Endothelial cell of umbilical vein (primary cell): ENCODE data around the gene KCNC4. TPM values are rescaled to one million over a fixed set of nuclear protein-coding genes. Genes with fewer than 3 reads are reported as not detected.

Source experiments
- BruUV-seq: library from RNA; stranded (reverse); fragments of 400-500 nt; replicated peaks from 2 replicates; lab custom pipeline; 2021; lab: Mats Ljungman, UMichigan
- CTCF ChIA-PET: fragments of 300-600, 350-600 bp; sonication (Branson Sonifier 250); formaldehyde crosslinking; loops from one replicate; lab custom pipeline; 2021; ENCODE audit warnings: antibody characterized with exemption, inconsistent platforms; lab: Charles Lee
- POLR2A ChIA-PET: fragments of 300-600, 350-600 bp; sonication (Branson Sonifier 250); formaldehyde crosslinking; loops from one replicate; lab custom pipeline; 2021; ENCODE audit warnings: antibody characterized with exemption, inconsistent platforms; lab: Charles Lee
- DNase-seq: peaks from one replicate; pipeline ENCODE4 v3.0.0-alpha.2; 2011; ENCODE audit warnings: low read depth, low spot score
- FAIRE-seq: peaks from 2 replicates; lab custom pipeline; 2011; peaks lifted over from hg19 to GRCh38; lab: Jason Lieb, UNC
- H2AFZ ChIP-seq: 2 replicates; pipeline ENCODE4 v1.6.0; 2012; ENCODE audit warnings: low read depth, low read length, control low read depth, inconsistent platforms
- H3K27ac ChIP-seq: 2 replicates; pipeline ENCODE4 v1.5.1; 2011; ENCODE audit warnings: low read depth, mild to moderate bottlenecking, control low read depth, low read length, moderate library complexity; ENCODE audit not compliant: insufficient read depth
- H3K27me3 ChIP-seq, 2 experiments: 2 replicates each; pipeline versions ENCODE4 v1.6.0 to v1.6.1; 2011; ENCODE audit warnings: low read length in 2 of 2, mixed read lengths in 1 of 2; ENCODE audit not compliant: control insufficient read depth in 2 of 2, insufficient read depth in 2 of 2
- H3K36me3 ChIP-seq, 2 experiments: 2 replicates in 1 of 2; 3 replicates in 1 of 2; pipeline ENCODE4 v1.5.1; 2011; ENCODE audit warnings: low read length in 2 of 2, mild to moderate bottlenecking in 1 of 2, moderate library complexity in 1 of 2; ENCODE audit not compliant: control insufficient read depth in 2 of 2, insufficient read depth in 2 of 2; ENCODE audit errors: extremely low read depth in 1 of 2
- H3K4me1 ChIP-seq: 3 replicates; pipeline ENCODE4 v1.5.1; 2011; ENCODE audit warnings: mild to moderate bottlenecking, low read length; ENCODE audit not compliant: control insufficient read depth, insufficient read depth; ENCODE audit errors: extremely low read depth
- H3K4me2 ChIP-seq: 2 replicates; pipeline ENCODE4 v1.6.1; 2011; ENCODE audit warnings: low read length, control low read depth, mixed read lengths; ENCODE audit not compliant: insufficient read depth
- H3K4me3 ChIP-seq, 3 experiments: fragments of 200-600 bp in 1 of 3; sonication (generic), shearing (Covaris generic) in 1 of 3; replicated peaks in 1 of 3; 2 replicates each; pipeline ENCODE4 v1.5.1; 2011 to 2016; ENCODE audit warnings: control low read depth in 3 of 3, low read length in 3 of 3, mild to moderate bottlenecking in 2 of 3, inconsistent platforms in 1 of 3, low read depth in 1 of 3, moderate library complexity in 1 of 3; ENCODE audit not compliant: insufficient read depth in 1 of 3
- H3K79me2 ChIP-seq: 2 replicates; pipeline ENCODE4 v1.6.0; 2012; ENCODE audit warnings: low read length, inconsistent platforms; ENCODE audit not compliant: control insufficient read depth, insufficient read depth
- H3K9ac ChIP-seq: replicated peaks from 2 replicates; pipeline ENCODE3; 2011; ENCODE audit warnings: low read length, control low read depth; ENCODE audit not compliant: insufficient read depth; ENCODE audit errors: extremely low read depth
- H3K9me1 ChIP-seq: replicated peaks from 3 replicates; pipeline ENCODE4 v1.6.0; 2011; ENCODE audit warnings: mild to moderate bottlenecking, low read length; ENCODE audit not compliant: control insufficient read depth, insufficient read depth; ENCODE audit errors: extremely low read depth
- H3K9me3 ChIP-seq: replicated peaks from 2 replicates; pipeline ENCODE4 v1.5.1; 2012; ENCODE audit warnings: low read length, inconsistent platforms; ENCODE audit not compliant: control insufficient read depth, insufficient read depth
- H4K20me1 ChIP-seq: replicated peaks from 2 replicates; pipeline ENCODE3; 2011; ENCODE audit warnings: mild to moderate bottlenecking, low read length; ENCODE audit not compliant: control insufficient read depth, insufficient read depth; ENCODE audit errors: extremely low read depth
- GATA2 ChIP-seq: IDR thresholded peaks from 2 replicates; pipeline ENCODE4 v1.7.0; 2011; ENCODE audit warnings: low read depth, mild to moderate bottlenecking, moderate library complexity, mixed read lengths, low read length; ENCODE audit not compliant: insufficient read length, insufficient read depth
- MYC ChIP-seq: IDR thresholded peaks from one replicate; pipeline ENCODE4 v1.6.1; 2011; ENCODE audit warnings: mild to moderate bottlenecking, low read depth, low read length
- POLR2A ChIP-seq: IDR thresholded peaks from 2 replicates; pipeline ENCODE4 v1.6.1; 2012; ENCODE audit warnings: low read depth, mild to moderate bottlenecking, control low read depth, low read length
- POLR2AphosphoS5 ChIP-seq: IDR thresholded peaks from 2 replicates; pipeline ENCODE4 v1.6.1; 2012; ENCODE audit warnings: low read depth, mild to moderate bottlenecking, control low read depth, low read length, moderate library complexity; ENCODE audit not compliant: insufficient read depth
- dilution Hi-C: fragments of 300-500 bp; cut with MboI; formaldehyde crosslinking; loops from one replicate; pipeline ENCODE4 v1.15.0; 2019; ENCODE audit warnings: low sequenced_read_pairs; ENCODE audit not compliant: extremely low pct_ligation_motif_present
- intact Hi-C: fragments of 100-400 bp; cut with micrococcal nuclease; formaldehyde crosslinking; loops from one replicate; pipeline ENCODE4 v1.10.0; 2022
- polyA plus RNA-seq, 4 experiments: library from polyadenylated mRNA; depleted of rRNA in 3 of 4; stranded (reverse) in 3 of 4; unstranded in 1 of 4; fragments of >200 nt; gene quantifications; 2 replicates each; pipeline versions ENCODE4 v1.2.1 to v1.2.3, GENCODE V29; 2011 to 2012; ENCODE audit warnings: missing spikeins in 1 of 4
- total RNA-seq: library from RNA; stranded (reverse); gene quantifications from 2 replicates; pipeline ENCODE4 v1.2.3, GENCODE V29; 2021
- TF ChIP-seq, protein P1 (sequence below), 2 donors: IDR thresholded peaks; 1 replicate in 1 of 2; 2 replicates in 1 of 2; pipeline ENCODE4 v1.5.1; 2011; ENCODE audit warnings: low read length in 2 of 2, mild to moderate bottlenecking in 2 of 2, moderate library complexity in 2 of 2, control low read depth in 1 of 2, inconsistent platforms in 1 of 2, low read depth in 1 of 2; ENCODE audit not compliant: insufficient read depth in 1 of 2; ENCODE audit errors: extremely low read depth in 1 of 2
- TF ChIP-seq, protein P2 (sequence below): IDR thresholded peaks from 2 replicates; pipeline ENCODE4 v1.6.1; 2011; ENCODE audit not compliant: insufficient read depth, insufficient read length

KCNC4 gene
- total and polyA plus RNA-seq, 2 donors (not counting 3 experiments of a cell fraction or from before 2014, with no cell fraction given), result 6.7 to 22.5 TPM

DNA sequence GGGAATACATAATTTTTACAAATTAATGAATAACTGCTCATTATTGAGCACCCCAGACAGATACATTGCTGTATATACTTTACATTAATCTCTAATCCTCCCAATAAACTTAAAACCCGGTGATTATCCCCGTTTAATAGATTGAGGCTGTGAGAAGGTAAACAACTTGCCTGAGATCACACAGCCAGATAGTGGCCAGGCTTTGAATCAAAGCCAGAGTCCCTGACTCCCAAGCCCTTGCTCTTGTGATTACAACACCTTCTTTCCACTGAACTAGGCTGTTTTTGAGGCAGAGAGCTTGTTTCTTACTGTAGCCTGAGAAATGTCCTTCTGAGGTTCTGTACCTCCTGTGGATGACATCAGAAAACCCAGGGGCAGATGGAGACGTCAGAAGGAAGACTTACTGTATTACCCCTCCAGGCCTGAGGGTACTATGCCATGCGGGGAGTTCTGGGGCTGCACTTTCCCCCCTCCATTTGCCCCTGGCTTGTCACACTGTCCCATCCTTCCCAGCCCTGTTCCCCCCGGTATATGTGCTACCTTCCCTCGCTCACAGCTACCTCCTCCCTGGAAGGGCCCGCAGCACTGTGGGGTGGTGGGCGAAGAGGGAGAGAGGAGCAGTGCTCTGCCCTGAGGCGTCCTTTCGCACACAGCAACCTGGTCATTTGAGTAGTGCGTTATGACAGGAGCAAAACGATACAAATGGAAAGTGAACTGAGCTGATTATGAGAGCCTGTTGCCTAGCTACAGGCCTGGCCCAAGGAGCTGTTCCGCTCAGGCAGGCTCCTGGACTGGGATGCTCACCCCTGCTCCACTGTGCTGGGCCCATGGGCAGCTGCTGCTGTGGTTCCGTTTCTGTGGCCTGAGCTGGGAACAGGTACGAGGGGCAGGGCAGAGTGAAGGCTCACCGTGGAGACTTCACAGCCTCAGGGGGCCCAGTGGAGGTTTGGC lies 4.6 kb downstream of the KCNC4 start:
- H3K4me2 ChIP-seq, result no peak overlapping the region
- intact Hi-C loops, result loop anchor here (10.0 kb wide), 1 partner anchor 50 kb away; no protein-coding TSS in a partner anchor

More for the DNA sequence above, 4.6 kb downstream of the KCNC4 start:
- FAIRE-seq (no peak), DNase-seq (peak; percentile 11)
- POLR2A ChIA-PET, result no interaction called here
- Histone ChIP-seq H3K36me3 (no peaks in the 10 kb centered on the region), H3K9ac (no peak overlapping the region), H4K20me1 (no peaks in the 10 kb centered on the region), H3K27ac (no peak overlapping the region), H3K4me3 (no peak overlapping the region), H2AFZ (no peak overlapping the region), H3K27me3 (peaks cover 0 to 6% of the 10 kb centered on the region in 2 experiments), H3K9me3 (no peaks in the 10 kb centered on the region), H3K4me1 (peaks cover 5% of the 10 kb centered on the region), H3K9me1 (no peaks in the 10 kb centered on the region), H3K79me2 (no peaks in the 10 kb centered on the region)
- TF ChIP-seq POLR2A (no peak), GATA2 (no peak), POLR2AphosphoS5 (no peak), MYC (no peak)
- TF ChIP-seq, protein P1, sequence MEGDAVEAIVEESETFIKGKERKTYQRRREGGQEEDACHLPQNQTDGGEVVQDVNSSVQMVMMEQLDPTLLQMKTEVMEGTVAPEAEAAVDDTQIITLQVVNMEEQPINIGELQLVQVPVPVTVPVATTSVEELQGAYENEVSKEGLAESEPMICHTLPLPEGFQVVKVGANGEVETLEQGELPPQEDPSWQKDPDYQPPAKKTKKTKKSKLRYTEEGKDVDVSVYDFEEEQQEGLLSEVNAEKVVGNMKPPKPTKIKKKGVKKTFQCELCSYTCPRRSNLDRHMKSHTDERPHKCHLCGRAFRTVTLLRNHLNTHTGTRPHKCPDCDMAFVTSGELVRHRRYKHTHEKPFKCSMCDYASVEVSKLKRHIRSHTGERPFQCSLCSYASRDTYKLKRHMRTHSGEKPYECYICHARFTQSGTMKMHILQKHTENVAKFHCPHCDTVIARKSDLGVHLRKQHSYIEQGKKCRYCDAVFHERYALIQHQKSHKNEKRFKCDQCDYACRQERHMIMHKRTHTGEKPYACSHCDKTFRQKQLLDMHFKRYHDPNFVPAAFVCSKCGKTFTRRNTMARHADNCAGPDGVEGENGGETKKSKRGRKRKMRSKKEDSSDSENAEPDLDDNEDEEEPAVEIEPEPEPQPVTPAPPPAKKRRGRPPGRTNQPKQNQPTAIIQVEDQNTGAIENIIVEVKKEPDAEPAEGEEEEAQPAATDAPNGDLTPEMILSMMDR (IDR thresholded peaks at IDR 0.05; ENCODE audit: extremely low read depth in 1 of 2, insufficient read depth in 1 of 2, low read depth in 1 of 2, low read length in 2 of 2), result no peak
- TF ChIP-seq, protein P2, sequence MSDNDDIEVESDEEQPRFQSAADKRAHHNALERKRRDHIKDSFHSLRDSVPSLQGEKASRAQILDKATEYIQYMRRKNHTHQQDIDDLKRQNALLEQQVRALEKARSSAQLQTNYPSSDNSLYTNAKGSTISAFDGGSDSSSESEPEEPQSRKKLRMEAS, result no peak
- BruUV-seq, result no TSS peak
- dilution Hi-C loops, result no loop called here
- CTCF ChIA-PET, result interaction anchor here (0.6 to 18.2 kb wide), 4 partner anchors 65 to 245 kb away, joined by 3 to 1577 read pairs (median 3); no protein-coding TSS in a partner anchor
